Stomach (tissue), 4 donors: ENCODE measurements around the gene LEMD3.

Experiments used
- CTCF ChIP-seq, 7 experiments: fragments of 450-650 bp in 4 of 7; fragments of 200-600 bp in 3 of 7; sonication (generic) in 3 of 7; IDR thresholded peaks; one replicate each; pipeline ENCODE4 v1.5.1; 2016 to 2019; ENCODE audit warnings: antibody characterized with exemption in 7 of 7, control low read depth in 2 of 7, mild to moderate bottlenecking in 1 of 7
- EP300 ChIP-seq: sonication (generic); formaldehyde crosslinking; IDR thresholded peaks from one replicate; pipeline ENCODE4 v1.6.1; 2017; ENCODE audit warnings: antibody characterized with exemption
- POLR2A ChIP-seq, 4 donors: fragments of 450-650 bp; IDR thresholded peaks; one replicate each; pipeline ENCODE4 v1.6.1; 2016; ENCODE audit warnings: antibody characterized with exemption in 4 of 4, control low read depth in 2 of 4, mild to moderate bottlenecking in 1 of 4, moderate library complexity in 1 of 4

GRCh38 chr12:65162609-65163008 lies 6.8 kb upstream of the LEMD3 start:
- TF ChIP-seq CTCF (IDR thresholded peaks at IDR 0.05) (no peak), POLR2A (IDR thresholded peaks at IDR 0.05) (no peak), EP300 (no peak)
